Ovary (tissue), 9 donors: ENCODE measurements around the gene WFIKKN2. TPM values are rescaled to one million over a fixed set of nuclear protein-coding genes. Genes with fewer than 3 reads are reported as not detected.

Experiments
- DNase-seq, 5 donors: peaks; one replicate each; pipeline ENCODE4 v3.0.0-alpha.2; 2019 to 2020
- H3K27ac ChIP-seq, 2 donors: fragments of 200-600 bp; one replicate each; pipeline versions ENCODE4 v1.5.1 to v1.8.0; 2019 to 2022
- H3K27me3 ChIP-seq: fragments of 200-600 bp; one replicate; pipeline ENCODE4 v1.8.0; 2022
- H3K36me3 ChIP-seq: fragments of 200-600 bp; sonication (generic); one replicate; pipeline ENCODE4 v1.5.1; 2019
- H3K4me1 ChIP-seq: one replicate; pipeline ENCODE4 v1.8.1; 2013; ENCODE audit warnings: mild to moderate bottlenecking, moderate library complexity; ENCODE audit not compliant: insufficient read depth
- H3K4me3 ChIP-seq: fragments of 200-600 bp; sonication (generic); one replicate; pipeline ENCODE4 v1.5.1; 2017
- H3K9me3 ChIP-seq, 2 donors: fragments of 200-600 bp in 1 of 2; sonication (generic) in 1 of 2; one replicate each; pipeline versions ENCODE4 v1.5.1 to v1.8.1; 2013 to 2019; ENCODE audit warnings: mild to moderate bottlenecking in 1 of 2, moderate library complexity in 1 of 2
- CTCF ChIP-seq, 3 donors: fragments of 450-650 bp in 2 of 3; fragments of 200-600 bp in 1 of 3; IDR thresholded peaks; one replicate each; pipeline versions ENCODE4 v1.5.1 to v1.8.0; 2016 to 2022; ENCODE audit warnings: antibody characterized with exemption in 3 of 3, mild to moderate bottlenecking in 1 of 3
- EP300 ChIP-seq: sonication (generic); formaldehyde crosslinking; IDR thresholded peaks from one replicate; pipeline ENCODE4 v1.6.1; 2017; ENCODE audit warnings: antibody characterized with exemption
- POLR2A ChIP-seq: fragments of 450-650 bp; IDR thresholded peaks from one replicate; pipeline ENCODE4 v1.6.1; 2017; ENCODE audit warnings: antibody characterized with exemption, mild to moderate bottlenecking, moderate library complexity
- WGBS, 3 donors: extraction: QIAGEN DNeasy Blood & Tissue Kit in 1 of 3; methylation state at CpG; one replicate each; pipeline versions ENCODE4 v1.1.5 to v1.1.7; 2013 to 2017; 5-methylcytosine and 5-hydroxymethylcytosine counted together
- intact Hi-C, 4 donors: fragments of 100-400 bp; cut with DNase I; formaldehyde crosslinking; loops; one replicate each; pipeline versions ENCODE4 v1.11.0 to v1.15.1; 2022 to 2023
- polyA plus RNA-seq, 2 donors: library from polyadenylated mRNA; stranded (reverse); fragments of 200-250 nt in 1 of 2; fragments of 350-450 nt in 1 of 2; fragmentation: Illumina TruSeq in 1 of 2; extraction: RNeasy Lipid Tissue Mini Kit (QIAGEN cat#74804) in 1 of 2; gene quantifications; one replicate each; pipeline ENCODE4 v1.2.3, GENCODE V29; 2013 to 2014
- total RNA-seq, 7 donors: library from RNA; depleted of rRNA in 2 of 7; stranded (reverse); fragments of >200 nt in 2 of 7; fragmentation: NEBNext Ultra II Directional in 3 of 7; extraction: Animal tissue kit (Norgen Biotek cat#: 25700) in 3 of 7; gene quantifications; one replicate each; pipeline versions ENCODE4 v1.1.0 to v1.2.4, GENCODE V29; 2016 to 2023
- donor health status: DM: no; HTN: no; CAD: no; lungs with moderate emphysema.
- donor health status: DM: no; HTN: no; CAD: no.
- donor health status: Bipolar disorder and iron deficiency.
- donor health status: DM: yes; HTN: yes; CAD: no.
- donor health status: DM: no; HTN: no; CAD: no.
- donor health status: DM: yes; HTN: yes; CAD: no.

The WFIKKN2 gene
- total and polyA plus RNA-seq, 9 donors, result 20.9 to 178 (median 91.3) TPM

DNA sequence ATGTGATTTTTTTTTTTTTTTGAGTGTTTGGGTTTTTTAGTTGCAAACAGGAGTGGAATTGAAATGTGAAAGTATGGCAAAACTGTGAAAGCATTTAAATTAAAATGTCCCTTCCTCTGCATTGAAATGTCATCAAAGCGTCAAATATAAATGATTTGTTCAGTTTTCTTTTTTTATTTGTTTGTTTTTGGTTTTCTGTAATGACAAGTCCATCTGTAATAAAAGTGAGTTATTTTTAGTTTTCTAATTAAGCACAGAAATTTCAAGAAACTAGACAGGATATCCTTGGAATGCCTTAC, 32.7 kb downstream of the WFIKKN2 start:
- WGBS, 3 donors, result 3 to 18% (median 8%) methylated on average over 1 of the region's 1 CpG
- DNase-seq, result no peak
- H3K27me3 ChIP-seq, result no peaks in the 10 kb centered on the region
- TF ChIP-seq CTCF (IDR thresholded peaks at IDR 0.05) (no peak), EP300 (no peak), POLR2A (no peak)
- H3K9me3 ChIP-seq, result no peaks in the 10 kb centered on the region
- H3K4me3 ChIP-seq, result peak overlapping the region; percentile 94
- intact Hi-C loops, result loop anchor here in 2 of 4 donors (5.0 kb wide), 4 partner anchors 34 to 84 kb away; no protein-coding TSS in a partner anchor
- no peaks in the 10 kb centered on the region for H3K36me3 ChIP-seq
- peaks cover 2% of the 10 kb centered on the region for H3K4me1 ChIP-seq
- peak overlapping the region; percentile 54 to 98 for H3K27ac ChIP-seq

GRCh38 chr17:50868602-50869001, 33.2 kb downstream of the WFIKKN2 start:
- intact Hi-C loops, result loop anchor here in 2 of 4 donors (5.0 kb wide), 4 partner anchors 34 to 84 kb away; no protein-coding TSS in a partner anchor
- WGBS, 3 donors, result 59 to 61% (median 60%) methylated on average over 1 of the region's 1 CpG
- no peaks in the 10 kb centered on the region for H3K27me3 ChIP-seq
- H3K4me3 ChIP-seq, result no peak overlapping the region
- TF ChIP-seq POLR2A, result no peak
- TF ChIP-seq CTCF (IDR thresholded peaks at IDR 0.05), result no peak
- no peak for TF ChIP-seq EP300
- H3K27ac ChIP-seq, result peak overlapping the region in 1 of 2 donors; percentile 98
- no peaks in the 10 kb centered on the region for H3K4me1 ChIP-seq
- H3K36me3 ChIP-seq, result no peaks in the 10 kb centered on the region
- H3K9me3 ChIP-seq, result no peaks in the 10 kb centered on the region
- no peak for DNase-seq

GRCh38 chr17:50871364-50871763, 36.0 kb downstream of the WFIKKN2 start:
- Histone ChIP-seq H3K4me3 (no peak overlapping the region), H3K4me1 (no peaks in the 10 kb centered on the region), H3K36me3 (no peaks in the 10 kb centered on the region), H3K27me3 (no peaks in the 10 kb centered on the region), H3K27ac (no peak overlapping the region), H3K9me3 (no peaks in the 10 kb centered on the region)
- no peak for DNase-seq
- TF ChIP-seq CTCF (IDR thresholded peaks at IDR 0.05) (no peak), EP300 (no peak), POLR2A (no peak)
- WGBS, 3 donors, result 81 to 84% (median 83%) methylated on average over 4 of the region's 4 CpGs
- intact Hi-C loops, result no loop called here

DNA sequence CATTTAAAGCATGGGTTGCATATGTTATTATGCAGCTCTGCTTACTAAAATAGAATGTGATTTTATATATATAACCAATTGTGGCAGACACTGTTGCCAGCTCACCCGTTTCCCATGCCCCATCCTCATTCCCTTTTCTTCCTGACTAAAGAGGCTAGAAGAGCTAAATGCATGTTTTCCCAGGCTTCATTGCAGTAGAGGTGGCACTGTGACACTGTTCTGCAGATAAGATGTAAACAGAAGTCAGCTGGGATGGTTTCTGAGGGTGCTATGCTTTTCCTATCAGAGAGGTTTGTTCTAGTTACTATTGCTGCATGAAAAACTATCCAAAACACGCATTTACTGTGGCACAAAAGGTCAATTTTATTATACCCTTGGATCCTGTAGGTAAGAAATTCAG, 36.5 kb downstream of the WFIKKN2 start:
- intact Hi-C loops, result no loop called here
- TF ChIP-seq EP300 (no peak), CTCF (IDR thresholded peaks at IDR 0.05) (no peak), POLR2A (no peak)
- 78 to 82% (median 80%) methylated on average over 2 of the region's 2 CpGs for WGBS, 3 donors

More for the DNA sequence above, 36.5 kb downstream of the WFIKKN2 start:
- H3K27me3 ChIP-seq, result no peaks in the 10 kb centered on the region
- no peaks in the 10 kb centered on the region for H3K4me1 ChIP-seq
- H3K27ac ChIP-seq, result no peak overlapping the region
- no peak overlapping the region for H3K4me3 ChIP-seq
- no peak for DNase-seq
- no peaks in the 10 kb centered on the region for H3K9me3 ChIP-seq
- H3K36me3 ChIP-seq, result no peaks in the 10 kb centered on the region
